Caco-2 (cell line): ENCODE results near the gene ZEB1. TPM values are rescaled to one million over a fixed set of nuclear protein-coding genes. Genes with fewer than 3 reads are reported as not detected.
"Not testable (repeated sequence)": the region's sequence is repeated elsewhere in the genome, so short reads cannot be mapped to it uniquely, and the experiment has no call there.

Experiments used
- BruUV-seq: library from RNA; stranded (reverse); fragments of 400-500 nt; replicated peaks from 2 replicates; lab custom pipeline; 2021; lab: Mats Ljungman, UMichigan
- CTCF ChIA-PET: fragments of 300-600 bp; sonication (Branson Sonifier 250); formaldehyde crosslinking; loops from one replicate; lab custom pipeline; 2022; ENCODE audit warnings: antibody characterized with exemption; lab: Charles Lee
- POLR2A ChIA-PET: fragments of 300-600 bp; sonication (Branson Sonifier 250); formaldehyde crosslinking; loops from one replicate; lab custom pipeline; 2022; ENCODE audit warnings: antibody characterized with exemption; lab: Charles Lee
- DNase-seq, 2 experiments: peaks; one replicate each; pipeline versions ENCODE4 v3.0.0 to v3.0.0-alpha.2; 2020 to 2022
- H3K27me3 ChIP-seq: replicated peaks from 2 replicates; pipeline ENCODE4 v1.6.0; 2011; ENCODE audit warnings: low read length; ENCODE audit not compliant: control insufficient read depth, insufficient read depth
- H3K36me3 ChIP-seq: 2 replicates; pipeline ENCODE4 v1.5.1; 2011; ENCODE audit warnings: low read length; ENCODE audit not compliant: control insufficient read depth, insufficient read depth
- H3K4me1 ChIP-seq: fragments of 250-450 bp; sonication (Bioruptor Pico); 2 replicates; pipeline ENCODE4 v1.5.1; 2020; ENCODE audit warnings: mild to moderate bottlenecking
- H3K4me3 ChIP-seq: 2 replicates; pipeline ENCODE4 v1.5.1; 2011; ENCODE audit warnings: low read depth, mild to moderate bottlenecking, control low read depth, low read length
- H3K9me3 ChIP-seq: fragments of 250-450 bp; sonication (Bioruptor Pico); 2 replicates; pipeline ENCODE4 v1.5.1; 2020; ENCODE audit warnings: mild to moderate bottlenecking, moderate library complexity
- H3K27ac Mint-ChIP-seq: one replicate; pipeline ENCODE4 v1.8.0; 2022; ENCODE audit warnings: mixed read lengths; ENCODE audit not compliant: unreplicated experiment
- H3K27me3 Mint-ChIP-seq: one replicate; pipeline ENCODE4 v1.8.0; 2022; ENCODE audit warnings: mixed read lengths; ENCODE audit not compliant: insufficient read depth, unreplicated experiment
- H3K36me3 Mint-ChIP-seq: one replicate; pipeline ENCODE4 v1.8.0; 2022; ENCODE audit warnings: mild to moderate bottlenecking, mixed read lengths; ENCODE audit not compliant: insufficient read depth, unreplicated experiment
- H3K4me1 Mint-ChIP-seq: one replicate; pipeline ENCODE4 v1.8.0; 2022; ENCODE audit warnings: low read depth, mixed read lengths; ENCODE audit not compliant: unreplicated experiment
- H3K4me3 Mint-ChIP-seq: one replicate; pipeline ENCODE4 v1.8.0; 2022; ENCODE audit warnings: mild to moderate bottlenecking, moderate library complexity, mixed read lengths; ENCODE audit not compliant: unreplicated experiment
- H3K9me3 Mint-ChIP-seq: one replicate; pipeline ENCODE4 v1.8.0; 2022; ENCODE audit warnings: mixed read lengths; ENCODE audit not compliant: unreplicated experiment
- CTCF ChIP-seq, 2 experiments: fragments of 200-600 bp in 1 of 2; IDR thresholded peaks; 1 replicate in 1 of 2; 2 replicates in 1 of 2; pipeline versions ENCODE4 v1.5.1 to v1.8.0; 2011 to 2022; ENCODE audit warnings: antibody characterized with exemption in 1 of 2, control low read depth in 1 of 2, inconsistent platforms in 1 of 2, low read depth in 1 of 2, low read length in 1 of 2, mild to moderate bottlenecking in 1 of 2, moderate library complexity in 1 of 2; ENCODE audit not compliant: insufficient read depth in 1 of 2, severe bottlenecking in 1 of 2, unreplicated experiment in 1 of 2
- intact Hi-C: fragments of 100-400 bp; cut with micrococcal nuclease; formaldehyde crosslinking; loops from one replicate; pipeline ENCODE4 v1.10.0; 2022; ENCODE audit not compliant: unreplicated experiment
- total RNA-seq: library from RNA; stranded (reverse); gene quantifications from 2 replicates; pipeline ENCODE4 v1.2.3, GENCODE V29; 2022

The ZEB1 gene
- total RNA-seq, 1 experiment from 2014 or later: not detected

- no peaks in the 10 kb centered on the region for H3K9me3 ChIP-seq
- H3K4me1 Mint-ChIP-seq: no peaks in the 10 kb centered on the region
- H3K4me1 ChIP-seq: no peaks in the 10 kb centered on the region
- peaks cover 14% of the 10 kb centered on the region for H3K9me3 Mint-ChIP-seq
- peaks cover 6% of the 10 kb centered on the region for H3K27me3 Mint-ChIP-seq
- H3K36me3 Mint-ChIP-seq: no peaks in the 10 kb centered on the region
- no peak for TF ChIP-seq CTCF (IDR thresholded peaks at IDR 0.05; ENCODE audit: insufficient read depth in 1 of 2, low read depth in 1 of 2, low read length in 1 of 2, severe bottlenecking in 1 of 2, unreplicated experiment in 1 of 2)
- ChIA-PET CTCF (no interaction called here), POLR2A (no interaction called here)
- H3K4me3 ChIP-seq: no peak overlapping the region
- no TSS peak for BruUV-seq
- H3K27ac Mint-ChIP-seq: no peak overlapping the region
- intact Hi-C loops: no loop called here
- H3K4me3 Mint-ChIP-seq: no peak overlapping the region
- no peaks in the 10 kb centered on the region for H3K36me3 ChIP-seq
- DNase-seq: no peak
- H3K27me3 ChIP-seq: no peaks in the 10 kb centered on the region
These were observed 39.8 kb downstream of the ZEB1 start for GRCh38 chr10:31358688-31359330.

- no TSS peak for BruUV-seq
- H3K9me3 ChIP-seq: no peaks in the 10 kb centered on the region
- CTCF ChIA-PET: no interaction called here
- DNase-seq: no peak
- H3K4me1 ChIP-seq: no peaks in the 10 kb centered on the region
- no peak overlapping the region for H3K27ac Mint-ChIP-seq
- POLR2A ChIA-PET: no interaction called here
- no peaks in the 10 kb centered on the region for H3K36me3 Mint-ChIP-seq
- H3K27me3 ChIP-seq: no peaks in the 10 kb centered on the region
- peaks cover 15% of the 10 kb centered on the region for H3K9me3 Mint-ChIP-seq
- intact Hi-C loops: no loop called here
- H3K4me3 ChIP-seq: no peak overlapping the region
- no peaks in the 10 kb centered on the region for H3K4me1 Mint-ChIP-seq
- no peak for TF ChIP-seq CTCF (IDR thresholded peaks at IDR 0.05; ENCODE audit: insufficient read depth in 1 of 2, low read depth in 1 of 2, low read length in 1 of 2, severe bottlenecking in 1 of 2, unreplicated experiment in 1 of 2)
- H3K27me3 Mint-ChIP-seq: peaks cover 6% of the 10 kb centered on the region
- no peak overlapping the region for H3K4me3 Mint-ChIP-seq
- no peaks in the 10 kb centered on the region for H3K36me3 ChIP-seq
These were observed 41.0 kb downstream of the ZEB1 start for GRCh38 chr10:31359979-31360378.

GRCh38 chr10:31361475-31361874 is 42.5 kb downstream of the ZEB1 start:
- H3K4me1 ChIP-seq, H3K27me3 ChIP-seq, H3K4me1 Mint-ChIP-seq, H3K27ac Mint-ChIP-seq, DNase-seq, POLR2A ChIA-PET, H3K27me3 Mint-ChIP-seq, CTCF ChIA-PET, H3K4me3 Mint-ChIP-seq, H3K36me3 Mint-ChIP-seq, H3K9me3 ChIP-seq, H3K4me3 ChIP-seq, BruUV-seq, intact Hi-C loops, H3K36me3 ChIP-seq: not testable (repeated sequence)
- H3K9me3 Mint-ChIP-seq: peaks cover 15% of the 10 kb centered on the region
